Spleen (tissue), 11 donors: ENCODE results near the gene NFIB. TPM values are rescaled to one million over a fixed set of nuclear protein-coding genes. Genes with fewer than 3 reads are reported as not detected.

Source experiments
- DNase-seq: peaks from one replicate; pipeline ENCODE4 v3.0.0-alpha.2; 2020
- H3K27ac ChIP-seq, 8 donors: fragments of 200-600 bp; sonication (generic) in 7 of 8; 1 replicate in 4 of 8; 2 replicates in 4 of 8; pipeline versions ENCODE4 v1.5.0 to v1.8.0; 2016 to 2021; ENCODE audit warnings: inconsistent platforms in 4 of 8, mild to moderate bottlenecking in 4 of 8, moderate library complexity in 1 of 8
- H3K27me3 ChIP-seq, 7 donors: fragments of 200-600 bp; sonication (generic) in 6 of 7; replicated peaks in 1 of 7; 1 replicate in 4 of 7; 2 replicates in 3 of 7; pipeline versions ENCODE4 v1.5.0 to v1.8.0; 2016 to 2021; ENCODE audit warnings: inconsistent platforms in 3 of 7, mild to moderate bottlenecking in 1 of 7
- H3K36me3 ChIP-seq, 6 donors: fragments of 200-600 bp; sonication (generic) in 5 of 6; 1 replicate in 4 of 6; 2 replicates in 2 of 6; pipeline versions ENCODE4 v1.5.0 to v1.8.0; 2016 to 2021; ENCODE audit warnings: inconsistent platforms in 2 of 6
- H3K4me1 ChIP-seq, 6 donors: fragments of 200-600 bp; sonication (generic) in 5 of 6; 1 replicate in 3 of 6; 2 replicates in 3 of 6; pipeline versions ENCODE4 v1.5.0 to v1.8.0; 2016 to 2021; ENCODE audit warnings: inconsistent platforms in 3 of 6
- H3K4me3 ChIP-seq, 8 donors: fragments of 200-600 bp; sonication (generic) in 7 of 8; 1 replicate in 4 of 8; 2 replicates in 4 of 8; pipeline versions ENCODE4 v1.5.0 to v1.8.0; 2016 to 2021; ENCODE audit warnings: inconsistent platforms in 4 of 8, mild to moderate bottlenecking in 4 of 8, moderate library complexity in 2 of 8
- H3K9me3 ChIP-seq, 8 donors: fragments of 200-600 bp; sonication (generic) in 7 of 8; 1 replicate in 4 of 8; 2 replicates in 4 of 8; pipeline versions ENCODE4 v1.5.0 to v1.8.0; 2016 to 2021; ENCODE audit warnings: inconsistent platforms in 4 of 8
- CTCF ChIP-seq, 11 experiments: fragments of 200-600 bp in 7 of 11; fragments of 450-650 bp in 4 of 11; sonication (generic) in 4 of 11; IDR thresholded peaks in 8 of 11; conservative IDR thresholded peaks in 3 of 11; 1 replicate in 7 of 11; 2 replicates in 4 of 11; pipeline versions ENCODE4 v1.4.0 to v1.8.0; 2016 to 2021; ENCODE audit warnings: antibody characterized with exemption in 11 of 11, inconsistent platforms in 4 of 11, mild to moderate bottlenecking in 1 of 11
- POLR2A ChIP-seq, 3 donors: fragments of 450-650 bp; IDR thresholded peaks; one replicate each; pipeline ENCODE4 v1.5.1; 2017; ENCODE audit warnings: antibody characterized with exemption in 3 of 3, mild to moderate bottlenecking in 1 of 3
- POLR2AphosphoS5 ChIP-seq, 3 donors: sonication (generic); formaldehyde crosslinking; IDR thresholded peaks; one replicate each; pipeline ENCODE4 v1.5.1; 2017; ENCODE audit warnings: antibody characterized with exemption in 3 of 3
- WGBS, 5 donors: extraction: QIAGEN DNeasy Blood & Tissue Kit in 3 of 5; methylation state at CpG; one replicate each; pipeline versions ENCODE4 v1.1.5 to v1.1.7; 2013 to 2018; 5-methylcytosine and 5-hydroxymethylcytosine counted together
- intact Hi-C: fragments of 100-400 bp; cut with DNase I; formaldehyde crosslinking; loops from one replicate; pipeline ENCODE4 v1.15.0; 2023; ENCODE audit warnings: low total_unique reads
- polyA plus RNA-seq, 3 donors: library from polyadenylated mRNA; stranded (reverse); fragments of 200-250 nt; gene quantifications; one replicate each; pipeline ENCODE4 v1.2.1, GENCODE V29; 2013
- total RNA-seq, 7 donors: library from RNA; depleted of rRNA in 3 of 7; stranded (reverse); fragments of >200 nt in 3 of 7; fragmentation: NEBNext Ultra II Directional in 4 of 7; extraction: Animal tissue kit (Norgen Biotek cat#: 25700) in 4 of 7; gene quantifications; one replicate each; pipeline versions ENCODE4 v1.1.0 to v1.2.1, GENCODE V29; 2016 to 2021
- donor health status: healthy with polysubstance abuse.
- donor health status: DM: no; HTN: no; CAD: no; lungs with moderate emphysema.
- donor health status: DM: no; HTN: no; CAD: no.
- donor health status: Bipolar disorder and iron deficiency.
- donor health status: healthy.
- donor health status: DM: no; HTN: no; CAD: no.
- donor health status: DM: yes; HTN: yes; CAD: no.

Gene NFIB
- total and polyA plus RNA-seq, 10 donors, result 3.6 to 96.8 (median 48.4) TPM

GRCh38 chr9:14043483-14043882 is 270.5 kb downstream of the NFIB start:
- DNase-seq, result no peak
- WGBS, 5 donors, result 38 to 88% (median 70%) methylated on average over 1 of the region's 1 CpG
- TF ChIP-seq POLR2A (IDR thresholded peaks at IDR 0.05) (no peak), CTCF (IDR thresholded peaks at IDR 0.05 in 8 of 11, conservative IDR thresholded peaks at IDR 0.05 in 3 of 11) (no peak), POLR2AphosphoS5 (IDR thresholded peaks at IDR 0.05) (no peak)

GRCh38 chr9:14037331-14037730 is 276.6 kb downstream of the NFIB start:
- TF ChIP-seq POLR2A (IDR thresholded peaks at IDR 0.05), result no peak
- DNase-seq, result no peak
- Histone ChIP-seq H3K4me1 (no peaks in the 10 kb centered on the region), H3K27me3 (no peaks in the 10 kb centered on the region), H3K36me3 (no peaks in the 10 kb centered on the region), H3K4me3 (no peak overlapping the region), H3K9me3 (no peaks in the 10 kb centered on the region), H3K27ac (no peak overlapping the region)
- WGBS, 5 donors, result 79 to 91% (median 82%) methylated on average over 4 of the region's 4 CpGs
- intact Hi-C loops, result no loop called here

More at GRCh38 chr9:14043483-14043882, 270.5 kb downstream of the NFIB start:
- Histone ChIP-seq H3K27ac (no peak overlapping the region), H3K27me3 (no peaks in the 10 kb centered on the region), H3K9me3 (no peaks in the 10 kb centered on the region), H3K4me1 (no peaks in the 10 kb centered on the region), H3K36me3 (no peaks in the 10 kb centered on the region), H3K4me3 (no peak overlapping the region)
- intact Hi-C loops, result no loop called here

- H3K27ac ChIP-seq, result no peak overlapping the region
- 56 to 79% (median 70%) methylated on average over 3 of the region's 3 CpGs for WGBS, 5 donors
- H3K27me3 ChIP-seq, result no peaks in the 10 kb centered on the region
- TF ChIP-seq CTCF (IDR thresholded peaks at IDR 0.05 in 8 of 11, conservative IDR thresholded peaks at IDR 0.05 in 3 of 11), result no peak
- TF ChIP-seq POLR2AphosphoS5 (IDR thresholded peaks at IDR 0.05), result no peak
- TF ChIP-seq POLR2A (IDR thresholded peaks at IDR 0.05), result no peak
- DNase-seq, result no peak
- no peaks in the 10 kb centered on the region for H3K9me3 ChIP-seq
- intact Hi-C loops, result no loop called here
- no peak overlapping the region for H3K4me3 ChIP-seq
- no peaks in the 10 kb centered on the region for H3K4me1 ChIP-seq
- no peaks in the 10 kb centered on the region for H3K36me3 ChIP-seq
Observed at GRCh38 chr9:14033067-14033466, 280.9 kb downstream of the NFIB start.
